CD4-positive, alpha-beta memory T cell (primary cell): ENCODE results near the gene C1QL4. TPM values are rescaled to one million over a fixed set of nuclear protein-coding genes. Genes with fewer than 3 reads are reported as not detected.
A peak's percentile ranks its signal among the peaks of the same experiment; 100 is the strongest.

ENCODE experiments used
- CTCF ChIA-PET: fragments of 350-600 bp; sonication (Branson Sonifier 250); formaldehyde crosslinking; loops from one replicate; lab custom pipeline; 2021; ENCODE audit warnings: inconsistent platforms; ENCODE audit not compliant: partially characterized antibody; lab: Charles Lee
- POLR2A ChIA-PET: fragments of 350-600 bp; sonication (Branson Sonifier 250); formaldehyde crosslinking; loops from one replicate; lab custom pipeline; 2021; ENCODE audit not compliant: partially characterized antibody; lab: Charles Lee
- DNase-seq, 5 donors: peaks; one replicate each; pipeline versions ENCODE4 v3.0.0 to v3.0.0-alpha.2; 2020 to 2022; ENCODE audit warnings: mixed read lengths in 1 of 5
- H3K27ac ChIP-seq: one replicate; pipeline ENCODE4 v1.7.0; 2013; ENCODE audit warnings: low read depth, low read length
- H3K27me3 ChIP-seq: 2 replicates; pipeline ENCODE4 v1.7.0; 2013; ENCODE audit warnings: mild to moderate bottlenecking, low read length, moderate library complexity; ENCODE audit not compliant: insufficient read depth
- H3K36me3 ChIP-seq: 2 replicates; pipeline ENCODE4 v1.7.0; 2013; ENCODE audit warnings: mild to moderate bottlenecking, low read length, moderate library complexity; ENCODE audit not compliant: insufficient read depth
- H3K4me1 ChIP-seq: 2 replicates; pipeline ENCODE4 v1.7.0; 2013; ENCODE audit warnings: mild to moderate bottlenecking, low read length, moderate library complexity; ENCODE audit not compliant: insufficient read depth
- H3K4me3 ChIP-seq, 2 donors: one replicate each; pipeline ENCODE4 v1.7.0; 2013; ENCODE audit warnings: low read length in 2 of 2, mild to moderate bottlenecking in 1 of 2
- H3K9me3 ChIP-seq, 2 donors: one replicate each; pipeline ENCODE4 v1.7.0; 2013; ENCODE audit warnings: low read length in 2 of 2, control low read depth in 1 of 2; ENCODE audit not compliant: control insufficient read depth in 1 of 2
- H3K27ac Mint-ChIP-seq, 7 donors: one replicate each; pipeline ENCODE4 v1.8.0; 2020 to 2021; ENCODE audit warnings: mixed read lengths in 7 of 7, mild to moderate bottlenecking in 6 of 7, inconsistent platforms in 3 of 7, moderate library complexity in 3 of 7
- H3K27me3 Mint-ChIP-seq, 2 donors: one replicate each; pipeline ENCODE4 v1.8.0; 2020 to 2021; ENCODE audit warnings: mixed read lengths in 2 of 2
- H3K36me3 Mint-ChIP-seq, 2 donors: one replicate each; pipeline ENCODE4 v1.8.0; 2020 to 2021; ENCODE audit warnings: mixed read lengths in 2 of 2, inconsistent platforms in 1 of 2, mild to moderate bottlenecking in 1 of 2
- H3K4me1 Mint-ChIP-seq, 4 donors: one replicate each; pipeline ENCODE4 v1.8.0; 2020 to 2021; ENCODE audit warnings: mixed read lengths in 4 of 4, mild to moderate bottlenecking in 1 of 4
- H3K4me3 Mint-ChIP-seq, 8 donors: one replicate each; pipeline ENCODE4 v1.8.0; 2020 to 2021; ENCODE audit warnings: mixed read lengths in 8 of 8, mild to moderate bottlenecking in 7 of 8, moderate library complexity in 6 of 8, inconsistent platforms in 3 of 8
- H3K9me3 Mint-ChIP-seq, 8 donors: one replicate each; pipeline ENCODE4 v1.8.0; 2020 to 2021; ENCODE audit warnings: mixed read lengths in 8 of 8, mild to moderate bottlenecking in 5 of 8, inconsistent platforms in 3 of 8, moderate library complexity in 1 of 8
- intact Hi-C: fragments of 100-400 bp; cut with micrococcal nuclease; formaldehyde crosslinking; loops from one replicate; pipeline ENCODE4 v1.15.1; 2023
- polyA plus RNA-seq, 2 donors: library from polyadenylated mRNA; unstranded; fragments of 300-500 nt; fragmentation: Illumina TruSeq; gene quantifications; one replicate each; pipeline ENCODE4 v1.2.3, GENCODE V29; 2021
- total RNA-seq, 2 experiments: library from RNA; stranded (reverse); gene quantifications; one replicate each; pipeline ENCODE4 v1.2.3, GENCODE V29; 2021

The C1QL4 gene
- total and polyA plus RNA-seq, 4 experiments from 2014 or later, result not detected

DNA sequence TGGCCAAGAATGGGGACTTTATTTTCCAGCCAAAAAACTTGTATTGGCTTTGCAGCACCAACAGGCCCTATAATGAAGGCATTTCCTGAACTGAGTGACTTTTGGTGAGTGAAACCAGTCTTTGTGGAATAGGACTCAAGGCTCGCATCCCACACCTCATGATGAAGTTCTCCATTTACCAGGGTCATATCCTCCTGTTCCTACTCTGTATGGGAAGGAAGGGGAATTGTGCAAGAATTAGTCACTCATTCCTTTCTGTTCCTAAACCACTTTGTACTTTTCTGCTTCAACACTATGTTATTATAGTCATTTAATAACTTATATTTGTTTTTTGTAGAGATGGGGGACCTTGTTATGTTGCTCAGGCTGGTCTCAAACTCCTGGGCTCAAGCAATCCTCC lies 28.0 kb upstream of the C1QL4 start:
- intact Hi-C loops, result loop anchor here (5.0 kb wide), 1 partner anchor 202 kb away; the partner anchor contains the start of gene MCRS1
- Mint-ChIP-seq H3K27ac (no peak overlapping the region), H3K36me3 (peaks cover 0 to 5% of the 10 kb centered on the region in 2 donors), H3K9me3 (no peaks in the 10 kb centered on the region), H3K4me3 (peak overlapping the region in 3 of 8 donors; percentile 6 to 45 (median 10)), H3K4me1 (peaks cover 17 to 35% (median 24%) of the 10 kb centered on the region in 4 donors), H3K27me3 (peaks cover 6% of the 10 kb centered on the region in 2 donors)
- H3K27me3 ChIP-seq, result no peaks in the 10 kb centered on the region
- ChIA-PET CTCF (interaction anchor here (1.2 to 3.5 kb wide), 5 partner anchors 11 to 148 kb away, joined by 3 to 34 read pairs (median 8); no protein-coding TSS in a partner anchor), POLR2A (no interaction called here)
- no peaks in the 10 kb centered on the region for H3K9me3 ChIP-seq
- peaks cover 19% of the 10 kb centered on the region for H3K4me1 ChIP-seq
- no peak for DNase-seq
- no peak overlapping the region for H3K4me3 ChIP-seq
- no peaks in the 10 kb centered on the region for H3K36me3 ChIP-seq
- H3K27ac ChIP-seq, result no peak overlapping the region

DNA sequence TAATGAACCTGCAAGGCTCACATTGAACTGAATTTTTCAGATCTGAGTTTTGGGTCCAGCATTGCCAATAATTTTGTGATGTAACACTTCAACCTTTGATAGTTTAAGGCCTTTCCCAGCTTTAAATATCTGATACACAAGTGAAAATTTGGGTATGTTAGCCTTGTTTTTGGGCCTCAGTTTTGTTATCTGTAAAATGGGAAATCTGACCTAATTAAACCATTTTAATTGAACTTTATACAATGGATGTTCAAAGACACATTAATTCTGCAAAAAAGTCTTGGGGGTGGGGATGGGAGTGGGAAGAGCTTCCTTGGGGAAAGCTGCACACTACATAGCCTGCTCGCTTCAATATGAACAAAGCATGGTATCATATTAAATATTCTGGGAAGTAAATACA lies 25.1 kb upstream of the C1QL4 start:
- no peak overlapping the region for H3K4me3 Mint-ChIP-seq
- peaks cover 0 to 5% of the 10 kb centered on the region in 2 donors for H3K36me3 Mint-ChIP-seq
- CTCF ChIA-PET, result interaction anchor here (1.3 to 17.9 kb wide), 5 partner anchors 9 to 192 kb away, joined by 6 to 538 read pairs (median 9); partner anchors contain the start of gene DNAJC22

DNA sequence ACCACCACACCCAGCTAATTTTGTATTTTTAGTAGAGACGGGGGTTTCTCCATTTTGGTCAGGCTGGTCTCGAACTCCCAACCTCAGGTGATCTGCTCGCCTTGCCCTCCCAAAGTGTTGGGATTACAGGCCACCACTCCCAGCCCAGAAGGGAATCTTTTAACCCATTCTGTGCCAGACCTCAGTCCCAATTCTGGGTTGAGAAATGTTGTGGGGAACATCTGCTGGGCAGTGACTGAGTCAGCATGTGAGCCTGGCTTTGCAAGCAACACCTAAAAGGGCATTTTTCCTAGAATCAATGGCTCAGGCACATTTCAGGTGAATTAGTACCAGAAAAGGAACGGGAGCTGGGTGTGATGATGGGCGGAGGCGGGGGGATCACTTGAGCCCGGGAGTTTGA lies 22.7 kb upstream of the C1QL4 start:
- peaks cover 6% of the 10 kb centered on the region for H3K27me3 ChIP-seq
- Mint-ChIP-seq H3K4me1 (peaks cover 0 to 5% (median 4%) of the 10 kb centered on the region in 4 donors), H3K4me3 (peak overlapping the region in 1 of 8 donors; percentile 48), H3K27ac (no peak overlapping the region), H3K36me3 (no peaks in the 10 kb centered on the region), H3K27me3 (peaks cover 18 to 19% of the 10 kb centered on the region in 2 donors), H3K9me3 (no peaks in the 10 kb centered on the region)
- DNase-seq, result no peak
- POLR2A ChIA-PET, result interaction anchor here (1.9 kb wide), 1 partner anchor 155 kb away, joined by 13 read pairs; no protein-coding TSS in a partner anchor
- H3K4me3 ChIP-seq, result no peak overlapping the region
- no peaks in the 10 kb centered on the region for H3K36me3 ChIP-seq
- no peaks in the 10 kb centered on the region for H3K4me1 ChIP-seq
- CTCF ChIA-PET, result interaction anchor here (1.0 to 17.9 kb wide), 16 partner anchors 9 to 418 kb away, joined by 3 to 538 read pairs (median 12); partner anchors contain the start of genes DNAJC22, PRPF40B and SPATS2
- no peak overlapping the region for H3K27ac ChIP-seq
- intact Hi-C loops, result no loop called here
- H3K9me3 ChIP-seq, result no peaks in the 10 kb centered on the region

More for the DNA sequence above, 25.1 kb upstream of the C1QL4 start:
- Mint-ChIP-seq H3K27me3 (peaks cover 13 to 14% of the 10 kb centered on the region in 2 donors), H3K27ac (no peak overlapping the region), H3K9me3 (no peaks in the 10 kb centered on the region), H3K4me1 (peaks cover 8 to 13% (median 9%) of the 10 kb centered on the region in 4 donors)
- no peak for DNase-seq
- Histone ChIP-seq H3K9me3 (no peaks in the 10 kb centered on the region), H3K4me1 (peaks cover 7% of the 10 kb centered on the region), H3K27me3 (peaks cover 6% of the 10 kb centered on the region), H3K4me3 (no peak overlapping the region), H3K36me3 (no peaks in the 10 kb centered on the region), H3K27ac (no peak overlapping the region)
- intact Hi-C loops, result no loop called here
- POLR2A ChIA-PET, result no interaction called here

DNA sequence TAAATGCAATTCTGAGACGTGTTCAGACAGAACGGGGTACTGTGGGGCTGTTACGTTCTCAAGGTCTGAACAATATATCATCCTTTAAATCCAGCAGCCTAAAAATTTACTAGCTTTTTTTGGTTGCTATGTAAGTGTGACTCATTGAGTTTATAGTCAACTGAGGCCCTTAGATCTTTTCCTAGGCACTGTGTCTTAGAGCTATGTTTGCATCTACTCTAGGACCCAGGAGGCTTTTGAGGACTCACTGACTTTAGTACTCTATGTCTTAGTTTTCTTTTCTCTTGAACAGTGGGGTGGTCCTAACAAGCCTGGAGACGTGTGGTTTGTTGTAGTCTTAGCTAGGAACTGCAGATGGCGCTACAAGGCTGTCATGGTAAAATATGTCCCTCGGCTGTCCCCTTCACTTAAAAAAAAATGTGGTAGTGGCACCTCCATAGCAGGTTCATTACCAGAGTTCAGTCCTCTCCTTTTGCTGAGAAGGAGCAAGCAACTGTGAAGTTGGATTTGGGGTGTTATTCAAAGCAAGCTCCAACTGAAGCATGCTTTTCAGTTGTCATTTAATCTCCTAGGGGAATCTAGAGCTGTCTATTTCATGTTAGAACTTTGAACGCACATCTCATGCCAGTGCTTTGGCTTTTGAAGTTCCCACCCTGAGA lies 21.6 kb upstream of the C1QL4 start:
- H3K27me3 Mint-ChIP-seq, result peaks cover 20 to 23% of the 10 kb centered on the region in 2 donors
- no peaks in the 10 kb centered on the region for H3K9me3 ChIP-seq
- no peaks in the 10 kb centered on the region for H3K36me3 Mint-ChIP-seq
- ChIA-PET CTCF (interaction anchor here (0.5 to 17.9 kb wide), 57 partner anchors 10 to 863 kb away, joined by 3 to 538 read pairs (median 4); partner anchors contain the start of genes C1QL4, DNAJC22, PRPF40B and SPATS2), POLR2A (interaction anchor here (0.7 to 2.1 kb wide), 7 partner anchors 8 to 265 kb away, joined by 3 to 14 read pairs (median 5); partner anchors contain the start of genes PRPF40B and SPATS2)
- peaks cover 6% of the 10 kb centered on the region for H3K27me3 ChIP-seq
- H3K27ac Mint-ChIP-seq, result no peak overlapping the region
- no peak overlapping the region for H3K4me3 Mint-ChIP-seq
- no peak overlapping the region for H3K4me3 ChIP-seq
- peaks cover 0 to 5% (median 4%) of the 10 kb centered on the region in 4 donors for H3K4me1 Mint-ChIP-seq
- H3K27ac ChIP-seq, result no peak overlapping the region
- H3K9me3 Mint-ChIP-seq, result no peaks in the 10 kb centered on the region
- intact Hi-C loops, result loop anchor here (1.0 kb wide), 3 partner anchors 31 to 222 kb away; no protein-coding TSS in a partner anchor
- no peaks in the 10 kb centered on the region for H3K4me1 ChIP-seq
- no peaks in the 10 kb centered on the region for H3K36me3 ChIP-seq
- DNase-seq, result peak; percentile 63 to 70 (median 65)

DNA sequence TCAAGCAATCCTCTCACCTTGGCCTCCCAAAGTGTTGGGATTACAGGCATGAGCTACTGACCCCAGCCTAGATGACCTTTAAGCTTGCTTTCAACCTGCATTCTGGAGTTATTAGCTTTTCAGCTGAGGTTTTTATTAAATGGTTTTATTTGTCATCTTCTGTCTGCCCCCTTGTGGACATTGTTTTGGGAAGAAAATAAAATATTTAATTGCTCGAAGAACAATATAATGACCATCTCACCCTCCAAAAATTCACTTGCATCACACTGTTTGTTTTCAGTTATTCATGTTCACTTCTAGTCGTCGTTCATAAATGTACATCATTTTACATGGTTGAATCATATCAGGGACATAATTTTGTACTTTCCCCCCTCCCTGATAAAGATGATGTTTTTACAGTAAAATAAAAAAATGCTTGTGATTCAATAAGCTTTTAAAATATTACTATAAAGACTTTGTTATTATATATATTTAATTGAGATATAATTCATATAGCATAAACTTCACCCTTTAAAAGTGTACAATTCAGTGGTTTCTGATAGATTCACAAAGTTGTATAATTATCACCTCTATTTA lies 20.2 kb upstream of the C1QL4 start:
- H3K4me1 Mint-ChIP-seq, result peaks cover 0 to 5% (median 4%) of the 10 kb centered on the region in 4 donors
- POLR2A ChIA-PET, result interaction anchor here (0.7 to 2.1 kb wide), 2 partner anchors 9 to 10 kb away, joined by 3 to 14 read pairs; partner anchors contain the start of gene SPATS2
- no peaks in the 10 kb centered on the region for H3K36me3 Mint-ChIP-seq
- Histone ChIP-seq H3K9me3 (no peaks in the 10 kb centered on the region), H3K4me1 (no peaks in the 10 kb centered on the region), H3K4me3 (no peak overlapping the region), H3K27ac (no peak overlapping the region), H3K27me3 (peaks cover 10% of the 10 kb centered on the region), H3K36me3 (no peaks in the 10 kb centered on the region)
- intact Hi-C loops, result no loop called here
- CTCF ChIA-PET, result interaction anchor here (1.0 to 17.9 kb wide), 23 partner anchors 9 to 294 kb away, joined by 3 to 538 read pairs (median 6); partner anchors contain the start of genes C1QL4, DNAJC22, SPATS2 and TROAP
- no peaks in the 10 kb centered on the region for H3K9me3 Mint-ChIP-seq
- no peak for DNase-seq
- peaks cover 22 to 29% of the 10 kb centered on the region in 2 donors for H3K27me3 Mint-ChIP-seq
- H3K27ac Mint-ChIP-seq, result no peak overlapping the region
- no peak overlapping the region for H3K4me3 Mint-ChIP-seq

DNA sequence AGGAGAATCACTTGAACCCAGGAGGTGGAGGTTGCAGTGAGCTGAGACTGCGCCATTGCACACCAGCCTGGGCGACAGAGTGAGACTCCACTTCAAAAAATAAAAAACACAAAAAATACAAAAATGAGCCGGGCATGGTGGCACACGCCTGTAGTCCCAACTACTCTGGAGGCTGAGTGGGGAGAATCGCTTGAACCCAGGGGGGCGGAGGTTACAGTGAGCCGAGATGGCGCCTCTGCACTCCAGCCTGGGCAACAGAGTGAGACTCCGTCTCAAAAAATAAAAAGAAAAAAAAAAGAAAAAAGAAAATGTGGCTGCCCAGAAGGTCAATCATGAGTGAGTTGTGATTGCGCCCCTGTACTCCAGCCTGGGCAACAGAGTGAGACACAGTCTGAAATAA lies 18.9 kb upstream of the C1QL4 start:
- H3K27ac Mint-ChIP-seq, result no peak overlapping the region
- H3K4me3 Mint-ChIP-seq, result no peak overlapping the region
- Histone ChIP-seq H3K4me3 (no peak overlapping the region), H3K4me1 (no peaks in the 10 kb centered on the region), H3K27ac (no peak overlapping the region), H3K9me3 (no peaks in the 10 kb centered on the region), H3K36me3 (no peaks in the 10 kb centered on the region), H3K27me3 (peaks cover 14% of the 10 kb centered on the region)
- H3K4me1 Mint-ChIP-seq, result peaks cover 0 to 5% (median 4%) of the 10 kb centered on the region in 4 donors
- no peaks in the 10 kb centered on the region for H3K9me3 Mint-ChIP-seq
- DNase-seq, result no peak
- ChIA-PET CTCF (interaction anchor here (1.4 to 17.9 kb wide), 4 partner anchors 13 to 157 kb away, joined by 4 to 538 read pairs (median 48); partner anchors contain the start of gene SPATS2), POLR2A (no interaction called here)
- H3K36me3 Mint-ChIP-seq, result no peaks in the 10 kb centered on the region
- intact Hi-C loops, result no loop called here
- peaks cover 22 to 30% of the 10 kb centered on the region in 2 donors for H3K27me3 Mint-ChIP-seq
